Keratinocyte (primary cell): Measurements from ENCODE around the gene STRBP. TPM values are rescaled to one million over a fixed set of nuclear protein-coding genes. Genes with fewer than 3 reads are reported as not detected.

Source experiments
- DNase-seq: peaks from one replicate; pipeline ENCODE4 v3.0.0-alpha.2; 2011; ENCODE audit warnings: low read depth, missing footprints, low spot score
- FAIRE-seq: peaks from 2 replicates; lab custom pipeline; 2011; peaks lifted over from hg19 to GRCh38; lab: Jason Lieb, UNC
- H2AFZ ChIP-seq: 2 replicates; pipeline ENCODE4 v1.6.0; 2012; ENCODE audit warnings: low read length, control low read depth, inconsistent platforms; ENCODE audit not compliant: control insufficient read depth
- H3K27ac ChIP-seq: 2 replicates; pipeline ENCODE4 v1.5.1; 2011; ENCODE audit warnings: low read length; ENCODE audit not compliant: control insufficient read depth, insufficient read depth
- H3K27me3 ChIP-seq: 3 replicates; pipeline ENCODE4 v1.6.0; 2011; ENCODE audit warnings: low read length; ENCODE audit not compliant: control insufficient read depth, insufficient read depth; ENCODE audit errors: extremely low read depth
- H3K36me3 ChIP-seq, 2 experiments: 2 replicates in 1 of 2; 3 replicates in 1 of 2; pipeline ENCODE4 v1.5.1; 2011; ENCODE audit warnings: low read length in 2 of 2, mild to moderate bottlenecking in 1 of 2; ENCODE audit not compliant: control insufficient read depth in 2 of 2, insufficient read depth in 2 of 2; ENCODE audit errors: extremely low read depth in 1 of 2
- H3K4me1 ChIP-seq: 3 replicates; pipeline ENCODE4 v1.5.1; 2011; ENCODE audit warnings: low read length; ENCODE audit not compliant: control insufficient read depth, insufficient read depth; ENCODE audit errors: extremely low read depth
- H3K4me2 ChIP-seq: 3 replicates; pipeline ENCODE4 v1.6.0; 2011; ENCODE audit warnings: low read depth, low read length; ENCODE audit not compliant: control insufficient read depth, insufficient read depth; ENCODE audit errors: extremely low read depth
- H3K4me3 ChIP-seq, 3 experiments: fragments of 200-600 bp in 1 of 3; sonication (generic) in 1 of 3; 2 replicates in 2 of 3; 3 replicates in 1 of 3; pipeline ENCODE4 v1.5.1; 2011 to 2016; ENCODE audit warnings: low read length in 3 of 3, mild to moderate bottlenecking in 3 of 3, control low read depth in 2 of 3, inconsistent platforms in 1 of 3, low read depth in 1 of 3, mixed read lengths in 1 of 3, mixed run types in 1 of 3, moderate library complexity in 1 of 3; ENCODE audit not compliant: control insufficient read depth in 2 of 3, insufficient read depth in 2 of 3; ENCODE audit errors: extremely low read depth in 1 of 3
- H3K79me2 ChIP-seq: 2 replicates; pipeline ENCODE4 v1.6.0; 2012; ENCODE audit warnings: low read length; ENCODE audit not compliant: control insufficient read depth, insufficient read depth
- H3K9ac ChIP-seq: 3 replicates; pipeline ENCODE4 v1.6.0; 2011; ENCODE audit warnings: low read length; ENCODE audit not compliant: control insufficient read depth, insufficient read depth; ENCODE audit errors: extremely low read depth
- H3K9me1 ChIP-seq: 3 replicates; pipeline ENCODE4 v1.6.0; 2011; ENCODE audit warnings: low read length; ENCODE audit not compliant: control insufficient read depth, insufficient read depth; ENCODE audit errors: extremely low read depth
- H3K9me3 ChIP-seq: 2 replicates; pipeline ENCODE4 v1.5.1; 2012; ENCODE audit warnings: low read depth, low read length; ENCODE audit not compliant: control insufficient read depth
- H4K20me1 ChIP-seq: 3 replicates; pipeline ENCODE4 v1.6.0; 2011; ENCODE audit warnings: low read length; ENCODE audit not compliant: control insufficient read depth, insufficient read depth; ENCODE audit errors: extremely low read depth
- EZH2 ChIP-seq: IDR thresholded peaks from one replicate; pipeline ENCODE4 v1.6.1; 2012; ENCODE audit warnings: inconsistent platforms, mild to moderate bottlenecking, low read length, moderate library complexity
- dilution Hi-C: fragments of 300-500 bp; cut with MboI; formaldehyde crosslinking; loops from one replicate; pipeline ENCODE4 v1.7.0; 2020; ENCODE audit warnings: low sequenced_read_pairs; ENCODE audit not compliant: extremely low pct_ligation_motif_present
- polyA plus RNA-seq, 5 experiments: library from polyadenylated mRNA; depleted of rRNA in 3 of 5; stranded (reverse) in 3 of 5; stranded (forward) in 1 of 5; unstranded in 1 of 5; fragments of >200 nt; gene quantifications; 1 replicate in 1 of 5; 2 replicates in 3 of 5; 3 replicates in 1 of 5; pipeline versions ENCODE4 v1.2.1 to v1.2.3, GENCODE V29; 2011 to 2012; ENCODE audit warnings: missing spikeins in 2 of 5, low read depth in 1 of 5, low replicate concordance in 1 of 5
- TF ChIP-seq, protein P1 (sequence below), 3 experiments: IDR thresholded peaks in 1 of 3; conservative IDR thresholded peaks in 1 of 3; optimal IDR thresholded peaks in 1 of 3; 2 replicates in 2 of 3; 3 replicates in 1 of 3; pipeline versions ENCODE3 to v1.5.1; 2011; ENCODE audit warnings: low read length in 3 of 3, mild to moderate bottlenecking in 3 of 3, moderate library complexity in 2 of 3, control low read depth in 1 of 3, inconsistent platforms in 1 of 3; ENCODE audit not compliant: insufficient read depth in 2 of 3; ENCODE audit errors: extremely low read depth in 1 of 3

STRBP gene
- polyA plus RNA-seq, 1 donor (not counting 4 experiments of a cell fraction or from before 2014, with no cell fraction given): 11.3 TPM

- H3K4me3 ChIP-seq: no peak overlapping the region
- FAIRE-seq: no peak
- dilution Hi-C loops: no loop called here
Observed at GRCh38 chr9:123220127-123220526, 48.3 kb downstream of the STRBP start.

GRCh38 chr9:123218831-123219230 lies 49.6 kb downstream of the STRBP start:
- Histone ChIP-seq H3K27me3 (no peaks in the 10 kb centered on the region), H3K4me2 (no peak overlapping the region), H3K36me3 (no peaks in the 10 kb centered on the region), H3K9ac (no peak overlapping the region), H3K9me3 (no peaks in the 10 kb centered on the region), H3K4me1 (peaks cover 4% of the 10 kb centered on the region), H3K27ac (no peak overlapping the region), H3K9me1 (no peaks in the 10 kb centered on the region), H3K4me3 (no peak overlapping the region), H4K20me1 (no peaks in the 10 kb centered on the region), H3K79me2 (no peaks in the 10 kb centered on the region), H2AFZ (no peak overlapping the region)
- FAIRE-seq (no peak), DNase-seq (no peak)
- TF ChIP-seq, protein P1, sequence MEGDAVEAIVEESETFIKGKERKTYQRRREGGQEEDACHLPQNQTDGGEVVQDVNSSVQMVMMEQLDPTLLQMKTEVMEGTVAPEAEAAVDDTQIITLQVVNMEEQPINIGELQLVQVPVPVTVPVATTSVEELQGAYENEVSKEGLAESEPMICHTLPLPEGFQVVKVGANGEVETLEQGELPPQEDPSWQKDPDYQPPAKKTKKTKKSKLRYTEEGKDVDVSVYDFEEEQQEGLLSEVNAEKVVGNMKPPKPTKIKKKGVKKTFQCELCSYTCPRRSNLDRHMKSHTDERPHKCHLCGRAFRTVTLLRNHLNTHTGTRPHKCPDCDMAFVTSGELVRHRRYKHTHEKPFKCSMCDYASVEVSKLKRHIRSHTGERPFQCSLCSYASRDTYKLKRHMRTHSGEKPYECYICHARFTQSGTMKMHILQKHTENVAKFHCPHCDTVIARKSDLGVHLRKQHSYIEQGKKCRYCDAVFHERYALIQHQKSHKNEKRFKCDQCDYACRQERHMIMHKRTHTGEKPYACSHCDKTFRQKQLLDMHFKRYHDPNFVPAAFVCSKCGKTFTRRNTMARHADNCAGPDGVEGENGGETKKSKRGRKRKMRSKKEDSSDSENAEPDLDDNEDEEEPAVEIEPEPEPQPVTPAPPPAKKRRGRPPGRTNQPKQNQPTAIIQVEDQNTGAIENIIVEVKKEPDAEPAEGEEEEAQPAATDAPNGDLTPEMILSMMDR (optimal IDR thresholded peaks at IDR 0.05 in 1 of 3, IDR thresholded peaks at IDR 0.05 in 1 of 3, conservative IDR thresholded peaks at IDR 0.05 in 1 of 3; ENCODE audit: extremely low read depth in 1 of 3, insufficient read depth in 2 of 3, low read length in 3 of 3): no peak
- TF ChIP-seq EZH2: no peak
- dilution Hi-C loops: no loop called here

More at GRCh38 chr9:123220127-123220526, 48.3 kb downstream of the STRBP start:
- Histone ChIP-seq H3K9me1 (no peaks in the 10 kb centered on the region), H3K27me3 (no peaks in the 10 kb centered on the region), H3K9me3 (no peaks in the 10 kb centered on the region), H3K27ac (no peak overlapping the region), H3K36me3 (no peaks in the 10 kb centered on the region), H3K9ac (no peak overlapping the region), H3K4me2 (no peak overlapping the region), H4K20me1 (no peaks in the 10 kb centered on the region), H3K4me1 (peaks cover 7% of the 10 kb centered on the region), H3K79me2 (no peaks in the 10 kb centered on the region), H2AFZ (no peak overlapping the region)
- TF ChIP-seq, protein P1 (optimal IDR thresholded peaks at IDR 0.05 in 1 of 3, IDR thresholded peaks at IDR 0.05 in 1 of 3, conservative IDR thresholded peaks at IDR 0.05 in 1 of 3; ENCODE audit: extremely low read depth in 1 of 3, insufficient read depth in 2 of 3, low read length in 3 of 3): no peak
- no peak for TF ChIP-seq EZH2
- DNase-seq: no peak
